GM10266 (cell line): Measurements from ENCODE around the gene CNTD1.

Experiments
- DNase-seq: peaks from one replicate; pipeline ENCODE4 v3.0.0; 2012; ENCODE audit errors: extremely low spot score
- CTCF ChIP-seq: IDR thresholded peaks from 2 replicates; pipeline ENCODE4 v1.5.1; 2012; ENCODE audit warnings: mild to moderate bottlenecking, low read depth; ENCODE audit not compliant: control insufficient read depth, insufficient read depth; ENCODE audit errors: missing control alignments

CNTD1 gene

GRCh38 chr17:42781639-42782165 is 17.0 kb upstream of the CNTD1 start:
- DNase-seq: peak; percentile 44
- no peak for TF ChIP-seq CTCF

DNA sequence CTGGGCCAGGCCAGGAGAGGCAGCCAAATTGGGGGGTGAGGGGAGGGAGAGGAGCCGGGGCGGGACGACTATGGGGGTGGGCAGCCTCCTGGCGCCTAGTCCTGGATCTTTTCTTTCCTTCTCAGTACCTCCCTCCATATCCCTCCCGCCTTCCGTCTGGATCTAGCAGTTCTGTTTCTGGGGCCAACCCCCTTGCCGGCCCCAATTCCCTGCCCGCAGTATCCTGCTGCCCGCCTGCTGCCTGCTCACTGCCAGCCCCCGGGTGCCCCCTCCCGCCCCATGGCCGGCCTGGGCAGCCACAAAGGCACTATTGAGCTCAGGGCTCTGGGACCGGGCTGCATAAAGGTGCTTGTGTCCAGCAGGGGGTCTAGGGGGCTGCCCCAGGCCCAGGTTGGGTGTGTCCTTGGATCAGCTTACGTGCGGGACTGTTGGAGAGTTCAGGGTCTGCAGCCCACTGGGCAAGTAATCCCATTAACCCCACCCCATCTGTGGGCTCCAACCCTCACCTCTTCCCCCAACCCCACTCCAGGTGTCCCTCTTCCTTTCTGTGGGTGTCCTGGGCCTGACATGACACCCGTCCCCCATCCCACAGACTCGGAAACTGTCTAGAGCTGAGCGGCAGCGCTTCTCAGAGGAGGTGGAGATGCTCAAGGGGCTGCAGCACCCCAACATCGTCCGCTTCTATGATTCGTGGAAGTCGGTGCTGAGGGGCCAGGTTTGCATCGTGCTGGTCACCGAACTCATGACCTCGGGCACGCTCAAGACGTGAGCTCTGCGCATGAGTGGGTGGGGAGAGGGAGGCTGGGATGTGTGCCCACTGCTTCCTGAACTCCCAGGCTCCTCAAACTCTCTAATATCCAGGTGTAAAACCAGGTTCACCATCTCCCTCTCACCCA is 16.2 kb upstream of the CNTD1 start:
- peak; percentile 32 for DNase-seq
- TF ChIP-seq CTCF: no peak

DNA sequence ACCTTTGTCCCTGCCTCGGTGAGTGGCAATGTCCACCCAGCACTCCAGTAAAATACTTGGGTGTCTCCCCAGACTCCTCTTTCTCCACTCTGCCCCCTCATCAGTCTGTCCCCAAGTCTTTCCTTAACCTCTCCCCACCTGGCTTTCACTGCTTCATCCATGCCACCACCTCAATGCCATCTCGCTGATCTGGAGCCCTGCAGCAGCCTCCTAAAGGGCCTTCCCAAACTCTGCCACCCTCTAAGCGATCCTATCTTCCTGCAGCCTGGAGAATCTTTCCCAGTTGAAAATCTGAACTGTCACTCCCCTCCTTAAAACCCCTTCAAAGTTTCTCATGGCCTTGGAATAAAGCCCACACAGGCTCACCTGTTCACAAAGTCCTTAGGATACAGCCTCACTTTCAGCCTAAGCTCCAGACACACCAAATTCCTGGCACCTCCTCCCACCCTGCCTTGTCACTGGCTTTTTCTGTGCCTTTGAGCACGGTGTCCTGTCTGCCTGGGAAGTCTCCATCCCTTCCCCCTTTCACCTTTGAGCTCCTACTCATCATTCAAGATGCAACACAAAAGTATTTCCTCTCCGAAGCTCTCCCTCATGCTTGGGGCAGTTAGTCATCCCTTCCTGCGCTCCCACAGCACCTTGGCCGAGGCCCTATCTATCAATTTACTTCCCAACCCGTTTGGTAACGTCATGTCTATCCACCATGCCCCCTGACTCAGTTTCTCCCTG is 15.4 kb upstream of the CNTD1 start:
- DNase-seq: no peak
- no peak for TF ChIP-seq CTCF

DNA sequence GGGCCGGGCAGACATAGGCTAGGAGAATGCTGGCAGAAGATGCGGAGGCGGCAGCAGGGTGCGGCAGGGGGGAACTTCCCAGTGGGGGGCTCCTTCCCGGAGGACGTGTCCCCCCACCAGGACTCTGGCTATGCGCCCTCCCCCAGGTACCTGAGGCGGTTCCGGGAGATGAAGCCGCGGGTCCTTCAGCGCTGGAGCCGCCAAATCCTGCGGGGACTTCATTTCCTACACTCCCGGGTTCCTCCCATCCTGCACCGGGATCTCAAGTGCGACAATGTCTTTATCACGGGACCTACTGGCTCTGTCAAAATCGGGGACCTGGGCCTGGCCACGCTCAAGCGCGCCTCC is 14.9 kb upstream of the CNTD1 start:
- TF ChIP-seq CTCF: no peak
- no peak for DNase-seq

DNA sequence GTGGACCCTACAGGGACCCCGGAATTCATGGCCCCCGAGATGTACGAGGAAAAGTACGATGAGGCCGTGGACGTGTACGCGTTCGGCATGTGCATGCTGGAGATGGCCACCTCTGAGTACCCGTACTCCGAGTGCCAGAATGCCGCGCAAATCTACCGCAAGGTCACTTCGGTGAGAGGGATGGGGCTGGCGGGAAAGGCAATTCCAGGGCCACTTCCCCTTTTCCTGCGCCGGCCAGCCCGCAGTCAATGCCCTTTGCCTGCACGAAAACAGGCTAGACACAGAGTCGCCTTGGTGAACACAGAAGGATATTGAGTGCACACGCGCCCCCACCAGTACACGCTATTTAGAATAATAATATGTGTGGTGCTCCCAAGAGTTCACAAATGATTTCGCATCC is 14.3 kb upstream of the CNTD1 start:
- TF ChIP-seq CTCF: no peak
- no peak for DNase-seq

DNA sequence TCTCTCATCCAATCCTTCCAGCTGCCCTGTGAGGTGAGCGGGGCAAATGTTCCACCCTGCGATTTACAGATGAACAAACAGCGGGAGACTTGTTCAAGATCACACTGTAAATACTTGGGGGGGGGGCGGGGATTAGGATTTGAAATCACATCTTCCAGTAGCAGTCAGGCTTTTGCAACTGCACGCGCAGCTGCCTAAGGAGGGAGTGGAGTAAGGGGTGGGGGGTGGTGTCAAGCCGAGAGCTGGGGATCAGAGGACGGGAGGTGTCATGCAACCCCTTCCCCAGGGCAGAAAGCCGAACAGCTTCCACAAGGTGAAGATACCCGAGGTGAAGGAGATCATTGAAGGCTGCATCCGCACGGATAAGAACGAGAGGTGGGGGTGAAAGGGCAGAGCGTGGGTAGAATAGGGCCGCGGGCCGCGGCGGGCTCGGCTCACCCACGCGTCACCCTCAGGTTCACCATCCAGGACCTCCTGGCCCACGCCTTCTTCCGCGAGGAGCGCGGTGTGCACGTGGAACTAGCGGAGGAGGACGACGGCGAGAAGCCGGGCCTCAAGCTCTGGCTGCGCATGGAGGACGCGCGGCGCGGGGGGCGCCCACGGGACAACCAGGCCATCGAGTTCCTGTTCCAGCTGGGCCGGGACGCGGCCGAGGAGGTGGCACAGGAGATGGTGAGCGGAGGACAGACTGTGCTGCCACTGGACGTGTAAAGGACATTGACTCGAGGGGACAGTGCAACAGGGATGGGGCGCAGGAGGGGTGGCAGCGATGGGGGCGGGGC is 13.7 kb upstream of the CNTD1 start:
- TF ChIP-seq CTCF: no peak
- DNase-seq: no peak
